Measurements from ENCODE around the gene UBE2F. TPM values are rescaled to one million over a fixed set of nuclear protein-coding genes. Genes with fewer than 3 reads are reported as not detected.

Gene UBE2F
- total and polyA plus RNA-seq, 2 donors (not counting 1 experiment from before 2014, with no cell fraction given) = 53.7 to 113 TPM

GRCh38 chr2:238013806-238014205, 47.0 kb downstream of the UBE2F start:
- Histone ChIP-seq H3K4me3 (replicated peaks in 1 of 4; ENCODE audit: control extremely low read depth in 1 of 4, insufficient read depth in 1 of 4, low read depth in 3 of 4, low read length in 4 of 4) (no peak overlapping the region), H4K20me1 (ENCODE audit: control insufficient read depth, extremely low read depth, insufficient read depth, low read length) (no peaks in the 10 kb centered on the region), H3K27ac (ENCODE audit: insufficient read depth, low read length) (no peak overlapping the region), H3K79me2 (ENCODE audit: control insufficient read depth, insufficient read depth, low read length) (no peaks in the 10 kb centered on the region), H3K27me3 (ENCODE audit: control insufficient read depth, insufficient read depth, low read length) (no peaks in the 10 kb centered on the region), H2AFZ (ENCODE audit: low read length) (no peak overlapping the region), H3K36me3 (ENCODE audit: control insufficient read depth, insufficient read depth, low read length) (no peaks in the 10 kb centered on the region), H3K4me2 (ENCODE audit: extremely low read depth, insufficient read depth, low read length) (no peak overlapping the region), H3K9ac (ENCODE audit: insufficient read depth, low read length) (no peak overlapping the region), H3K4me1 (ENCODE audit: control insufficient read depth, extremely low read depth, insufficient read depth, low read length) (no peaks in the 10 kb centered on the region), H3K9me3 (ENCODE audit: control insufficient read depth, insufficient read depth, low read depth, low read length) (no peaks in the 10 kb centered on the region)
- TF ChIP-seq EZH2 (IDR thresholded peaks at IDR 0.05; ENCODE audit: low read length, missing control alignments) = no peak
- TF ChIP-seq CTCF (conservative IDR thresholded peaks at IDR 0.05 in 1 of 2, IDR thresholded peaks at IDR 0.05 in 1 of 2; ENCODE audit: low read depth in 1 of 2, low read length in 2 of 2) = no peak
- no peak for DNase-seq (ENCODE audit: low read depth in 2 of 2)

- no peaks in the 10 kb centered on the region for H3K9me3 ChIP-seq (ENCODE audit: control insufficient read depth, insufficient read depth, low read depth, low read length)
These were observed 48.9 kb downstream of the UBE2F start for GRCh38 chr2:238015705-238016104.

GRCh38 chr2:238016526-238016925, 49.7 kb downstream of the UBE2F start:
- Histone ChIP-seq H2AFZ (ENCODE audit: low read length) (no peak overlapping the region), H3K9ac (ENCODE audit: insufficient read depth, low read length) (no peak overlapping the region), H3K9me3 (ENCODE audit: control insufficient read depth, insufficient read depth, low read depth, low read length) (no peaks in the 10 kb centered on the region)

More at GRCh38 chr2:238015705-238016104, 48.9 kb downstream of the UBE2F start:
- Histone ChIP-seq H3K36me3 (ENCODE audit: control insufficient read depth, insufficient read depth, low read length) (peaks cover under 1% of the 10 kb centered on the region), H3K27ac (ENCODE audit: insufficient read depth, low read length) (no peak overlapping the region), H3K4me2 (ENCODE audit: extremely low read depth, insufficient read depth, low read length) (no peak overlapping the region), H3K27me3 (ENCODE audit: control insufficient read depth, insufficient read depth, low read length) (no peaks in the 10 kb centered on the region), H3K79me2 (ENCODE audit: control insufficient read depth, insufficient read depth, low read length) (no peaks in the 10 kb centered on the region), H3K4me3 (replicated peaks in 1 of 4; ENCODE audit: control extremely low read depth in 1 of 4, insufficient read depth in 1 of 4, low read depth in 3 of 4, low read length in 4 of 4) (no peak overlapping the region), H3K4me1 (ENCODE audit: control insufficient read depth, extremely low read depth, insufficient read depth, low read length) (no peaks in the 10 kb centered on the region), H4K20me1 (ENCODE audit: control insufficient read depth, extremely low read depth, insufficient read depth, low read length) (no peaks in the 10 kb centered on the region), H3K9ac (ENCODE audit: insufficient read depth, low read length) (no peak overlapping the region), H2AFZ (ENCODE audit: low read length) (no peak overlapping the region)
- TF ChIP-seq CTCF (conservative IDR thresholded peaks at IDR 0.05 in 1 of 2, IDR thresholded peaks at IDR 0.05 in 1 of 2; ENCODE audit: low read depth in 1 of 2, low read length in 2 of 2) (peak in 1 of 2 donors; percentile 26), EZH2 (IDR thresholded peaks at IDR 0.05; ENCODE audit: low read length, missing control alignments) (no peak)
- no peak for DNase-seq (ENCODE audit: low read depth in 2 of 2)

More at GRCh38 chr2:238016526-238016925, 49.7 kb downstream of the UBE2F start:
- Histone ChIP-seq H3K36me3 (ENCODE audit: control insufficient read depth, insufficient read depth, low read length) (peaks cover 2% of the 10 kb centered on the region), H4K20me1 (ENCODE audit: control insufficient read depth, extremely low read depth, insufficient read depth, low read length) (no peaks in the 10 kb centered on the region), H3K27me3 (ENCODE audit: control insufficient read depth, insufficient read depth, low read length) (no peaks in the 10 kb centered on the region), H3K4me3 (replicated peaks in 1 of 4; ENCODE audit: control extremely low read depth in 1 of 4, insufficient read depth in 1 of 4, low read depth in 3 of 4, low read length in 4 of 4) (no peak overlapping the region), H3K27ac (ENCODE audit: insufficient read depth, low read length) (no peak overlapping the region), H3K4me2 (ENCODE audit: extremely low read depth, insufficient read depth, low read length) (no peak overlapping the region), H3K79me2 (ENCODE audit: control insufficient read depth, insufficient read depth, low read length) (no peaks in the 10 kb centered on the region), H3K4me1 (ENCODE audit: control insufficient read depth, extremely low read depth, insufficient read depth, low read length) (no peaks in the 10 kb centered on the region)
- TF ChIP-seq EZH2 (IDR thresholded peaks at IDR 0.05; ENCODE audit: low read length, missing control alignments) (no peak), CTCF (conservative IDR thresholded peaks at IDR 0.05 in 1 of 2, IDR thresholded peaks at IDR 0.05 in 1 of 2; ENCODE audit: low read depth in 1 of 2, low read length in 2 of 2) (no peak)
- DNase-seq (ENCODE audit: low read depth in 2 of 2) = no peak

All from fibroblast of lung (primary cell).